Caco-2 (cell line): ENCODE data around the gene HNRNPC. TPM values are rescaled to one million over a fixed set of nuclear protein-coding genes. Genes with fewer than 3 reads are reported as not detected.
A peak's percentile ranks its signal among the peaks of the same experiment; 100 is the strongest.

Experiments used
- BruUV-seq: library from RNA; stranded (reverse); fragments of 400-500 nt; replicated peaks from 2 replicates; lab custom pipeline; 2021; lab: Mats Ljungman, UMichigan
- CTCF ChIA-PET: fragments of 300-600 bp; sonication (Branson Sonifier 250); formaldehyde crosslinking; loops from one replicate; lab custom pipeline; 2022; ENCODE audit warnings: antibody characterized with exemption; lab: Charles Lee
- POLR2A ChIA-PET: fragments of 300-600 bp; sonication (Branson Sonifier 250); formaldehyde crosslinking; loops from one replicate; lab custom pipeline; 2022; ENCODE audit warnings: antibody characterized with exemption; lab: Charles Lee
- DNase-seq, 2 experiments: peaks; one replicate each; pipeline versions ENCODE4 v3.0.0 to v3.0.0-alpha.2; 2020 to 2022
- H3K27me3 ChIP-seq: replicated peaks from 2 replicates; pipeline ENCODE4 v1.6.0; 2011; ENCODE audit warnings: low read length; ENCODE audit not compliant: control insufficient read depth, insufficient read depth
- H3K36me3 ChIP-seq: 2 replicates; pipeline ENCODE4 v1.5.1; 2011; ENCODE audit warnings: low read length; ENCODE audit not compliant: control insufficient read depth, insufficient read depth
- H3K4me1 ChIP-seq: fragments of 250-450 bp; sonication (Bioruptor Pico); 2 replicates; pipeline ENCODE4 v1.5.1; 2020; ENCODE audit warnings: mild to moderate bottlenecking
- H3K4me3 ChIP-seq: 2 replicates; pipeline ENCODE4 v1.5.1; 2011; ENCODE audit warnings: low read depth, mild to moderate bottlenecking, control low read depth, low read length
- H3K9me3 ChIP-seq: fragments of 250-450 bp; sonication (Bioruptor Pico); 2 replicates; pipeline ENCODE4 v1.5.1; 2020; ENCODE audit warnings: mild to moderate bottlenecking, moderate library complexity
- H3K27ac Mint-ChIP-seq: one replicate; pipeline ENCODE4 v1.8.0; 2022; ENCODE audit warnings: mixed read lengths; ENCODE audit not compliant: unreplicated experiment
- H3K27me3 Mint-ChIP-seq: one replicate; pipeline ENCODE4 v1.8.0; 2022; ENCODE audit warnings: mixed read lengths; ENCODE audit not compliant: insufficient read depth, unreplicated experiment
- H3K36me3 Mint-ChIP-seq: one replicate; pipeline ENCODE4 v1.8.0; 2022; ENCODE audit warnings: mild to moderate bottlenecking, mixed read lengths; ENCODE audit not compliant: insufficient read depth, unreplicated experiment
- H3K4me1 Mint-ChIP-seq: one replicate; pipeline ENCODE4 v1.8.0; 2022; ENCODE audit warnings: low read depth, mixed read lengths; ENCODE audit not compliant: unreplicated experiment
- H3K4me3 Mint-ChIP-seq: one replicate; pipeline ENCODE4 v1.8.0; 2022; ENCODE audit warnings: mild to moderate bottlenecking, moderate library complexity, mixed read lengths; ENCODE audit not compliant: unreplicated experiment
- H3K9me3 Mint-ChIP-seq: one replicate; pipeline ENCODE4 v1.8.0; 2022; ENCODE audit warnings: mixed read lengths; ENCODE audit not compliant: unreplicated experiment
- CTCF ChIP-seq, 2 experiments: fragments of 200-600 bp in 1 of 2; IDR thresholded peaks; 1 replicate in 1 of 2; 2 replicates in 1 of 2; pipeline versions ENCODE4 v1.5.1 to v1.8.0; 2011 to 2022; ENCODE audit warnings: antibody characterized with exemption in 1 of 2, control low read depth in 1 of 2, inconsistent platforms in 1 of 2, low read depth in 1 of 2, low read length in 1 of 2, mild to moderate bottlenecking in 1 of 2, moderate library complexity in 1 of 2; ENCODE audit not compliant: insufficient read depth in 1 of 2, severe bottlenecking in 1 of 2, unreplicated experiment in 1 of 2
- intact Hi-C: fragments of 100-400 bp; cut with micrococcal nuclease; formaldehyde crosslinking; loops from one replicate; pipeline ENCODE4 v1.10.0; 2022; ENCODE audit not compliant: unreplicated experiment
- total RNA-seq: library from RNA; stranded (reverse); gene quantifications from 2 replicates; pipeline ENCODE4 v1.2.3, GENCODE V29; 2022

Gene HNRNPC
- total RNA-seq, 1 experiment from 2014 or later = 512 TPM

- no peak for TF ChIP-seq CTCF (IDR thresholded peaks at IDR 0.05; ENCODE audit: insufficient read depth in 1 of 2, low read depth in 1 of 2, low read length in 1 of 2, severe bottlenecking in 1 of 2, unreplicated experiment in 1 of 2)
- Histone ChIP-seq H3K4me3 (no peak overlapping the region), H3K4me1 (peaks cover 17% of the 10 kb centered on the region), H3K9me3 (no peaks in the 10 kb centered on the region), H3K27me3 (no peaks in the 10 kb centered on the region), H3K36me3 (peaks cover 3% of the 10 kb centered on the region)
- Mint-ChIP-seq H3K9me3 (no peaks in the 10 kb centered on the region), H3K4me3 (peak overlapping the region; percentile 16), H3K27ac (no peak overlapping the region), H3K4me1 (peaks cover 24% of the 10 kb centered on the region), H3K27me3 (no peaks in the 10 kb centered on the region), H3K36me3 (peaks cover 100% of the 10 kb centered on the region)
- no peak for DNase-seq
- BruUV-seq = no TSS peak
- intact Hi-C loops = no loop called here
- ChIA-PET POLR2A (no interaction called here), CTCF (no interaction called here)
These were observed 6.8 kb downstream of the HNRNPC start for GRCh38 chr14:21262410-21262809.

- intact Hi-C loops = no loop called here
- CTCF ChIA-PET = no interaction called here
- DNase-seq = no peak
- Histone ChIP-seq H3K4me3 (no peak overlapping the region), H3K27me3 (no peaks in the 10 kb centered on the region), H3K4me1 (peaks cover 14% of the 10 kb centered on the region; the same call in 1 of the 2 replicates), H3K36me3 (peaks cover 3% of the 10 kb centered on the region), H3K9me3 (no peaks in the 10 kb centered on the region)
- no peak overlapping the region for H3K27ac Mint-ChIP-seq
- H3K4me3 Mint-ChIP-seq = no peak overlapping the region
- POLR2A ChIA-PET = no interaction called here
- H3K9me3 Mint-ChIP-seq = no peaks in the 10 kb centered on the region
- no peak for TF ChIP-seq CTCF (IDR thresholded peaks at IDR 0.05; ENCODE audit: insufficient read depth in 1 of 2, low read depth in 1 of 2, low read length in 1 of 2, severe bottlenecking in 1 of 2, unreplicated experiment in 1 of 2)
- no TSS peak for BruUV-seq
- H3K27me3 Mint-ChIP-seq = no peaks in the 10 kb centered on the region
- H3K36me3 Mint-ChIP-seq = peaks cover 100% of the 10 kb centered on the region
- peaks cover 24% of the 10 kb centered on the region for H3K4me1 Mint-ChIP-seq
These were observed 7.4 kb downstream of the HNRNPC start for GRCh38 chr14:21261824-21262223.

GRCh38 chr14:21258889-21259787 is 10.1 kb downstream of the HNRNPC start:
- ChIA-PET POLR2A (no interaction called here), CTCF (no interaction called here)
- BruUV-seq = no TSS peak
- Mint-ChIP-seq H3K4me3 (no peak overlapping the region), H3K27ac (peak overlapping the region; percentile 10), H3K9me3 (no peaks in the 10 kb centered on the region), H3K36me3 (peaks cover 98% of the 10 kb centered on the region), H3K27me3 (no peaks in the 10 kb centered on the region), H3K4me1 (peaks cover 24% of the 10 kb centered on the region)
- no peak for DNase-seq
- TF ChIP-seq CTCF (IDR thresholded peaks at IDR 0.05; ENCODE audit: insufficient read depth in 1 of 2, low read depth in 1 of 2, low read length in 1 of 2, severe bottlenecking in 1 of 2, unreplicated experiment in 1 of 2) = no peak
- Histone ChIP-seq H3K27me3 (no peaks in the 10 kb centered on the region), H3K4me1 (peaks cover 10% of the 10 kb centered on the region; the same call in 1 of the 2 replicates), H3K36me3 (peaks cover 6% of the 10 kb centered on the region), H3K9me3 (no peaks in the 10 kb centered on the region), H3K4me3 (no peak overlapping the region)
- intact Hi-C loops = no loop called here
